SK-N-SH (cell line): Measurements from ENCODE around the gene CPAMD8. TPM values are rescaled to one million over a fixed set of nuclear protein-coding genes. Genes with fewer than 3 reads are reported as not detected.

ENCODE experiments used
- CTCF ChIA-PET: fragments of 300-600, 350-600 bp; formaldehyde crosslinking; extraction: SDS; loops from one replicate; lab custom pipeline; 2021; lab: Yijun Ruan, JAX
- POLR2A ChIA-PET: fragments of 350-600 bp; sonication (Branson Sonifier 250); formaldehyde crosslinking; extraction: SDS; loops from one replicate; lab custom pipeline; 2020; ENCODE audit warnings: antibody characterized with exemption, inconsistent platforms; lab: Yijun Ruan, JAX
- DNase-seq: peaks from one replicate; pipeline ENCODE4 v3.0.0; 2012
- H2AFZ ChIP-seq: fragments of 200-600 bp; sonication (generic); 2 replicates; pipeline ENCODE4 v1.8.1; 2016; ENCODE audit warnings: antibody characterized with exemption, mild to moderate bottlenecking, low read depth
- H3F3A ChIP-seq: fragments of 200-600 bp; sonication (generic); replicated peaks from 2 replicates; pipeline ENCODE3; 2016; ENCODE audit warnings: antibody characterized with exemption, mild to moderate bottlenecking; ENCODE audit not compliant: insufficient read depth
- H3K27ac ChIP-seq, 2 experiments: fragments of 200-500 bp in 1 of 2; fragments of 200-600 bp in 1 of 2; sonication (Bioruptor generic) in 1 of 2; sonication (generic), shearing (Covaris generic) in 1 of 2; 2 replicates each; pipeline versions ENCODE4 v1.5.1 to v1.6.1; 2014 to 2016; ENCODE audit warnings: low read depth in 2 of 2, inconsistent platforms in 1 of 2, low read length in 1 of 2, mild to moderate bottlenecking in 1 of 2, mixed read lengths in 1 of 2
- H3K27me3 ChIP-seq: fragments of 200-600 bp; sonication (generic), shearing (Covaris generic); 2 replicates; pipeline ENCODE4 v1.6.1; 2016; ENCODE audit warnings: mixed run types; ENCODE audit not compliant: insufficient read depth
- H3K36me3 ChIP-seq, 2 experiments: fragments of 200-500 bp in 1 of 2; fragments of 200-600 bp in 1 of 2; sonication (Bioruptor generic) in 1 of 2; sonication (generic) in 1 of 2; replicated peaks in 1 of 2; 2 replicates each; pipeline versions ENCODE3 to v1.5.1; 2014 to 2016; ENCODE audit warnings: low read length in 1 of 2, mild to moderate bottlenecking in 1 of 2; ENCODE audit not compliant: insufficient read depth in 2 of 2, control insufficient read depth in 1 of 2
- H3K4me1 ChIP-seq, 2 experiments: fragments of 200-500 bp in 1 of 2; fragments of 200-600 bp in 1 of 2; sonication (Bioruptor generic) in 1 of 2; sonication (generic), shearing (Covaris generic) in 1 of 2; 2 replicates each; pipeline versions ENCODE4 v1.5.1 to v1.6.1; 2014 to 2016; ENCODE audit warnings: low read depth in 1 of 2, low read length in 1 of 2, mixed run types in 1 of 2; ENCODE audit not compliant: insufficient read depth in 2 of 2, control insufficient read depth in 1 of 2
- H3K4me2 ChIP-seq: fragments of 200-600 bp; sonication (generic), shearing (Covaris generic); 2 replicates; pipeline ENCODE4 v1.6.1; 2017; ENCODE audit warnings: mixed run types
- H3K4me3 ChIP-seq, 2 experiments: fragments of 200-500 bp in 1 of 2; fragments of 200-600 bp in 1 of 2; sonication (Bioruptor generic) in 1 of 2; sonication (generic), shearing (Covaris generic) in 1 of 2; 2 replicates each; pipeline versions ENCODE4 v1.5.1 to v1.8.1; 2014 to 2016; ENCODE audit warnings: low read depth in 2 of 2, inconsistent platforms in 1 of 2, low read length in 1 of 2, mild to moderate bottlenecking in 1 of 2, mixed read lengths in 1 of 2, moderate library complexity in 1 of 2
- H3K79me2 ChIP-seq: fragments of 200-600 bp; sonication (generic); 2 replicates; pipeline ENCODE4 v1.8.1; 2017; ENCODE audit warnings: mild to moderate bottlenecking; ENCODE audit not compliant: insufficient read depth
- H3K9ac ChIP-seq: fragments of 200-600 bp; sonication (generic); 2 replicates; pipeline ENCODE4 v1.6.1; 2017; ENCODE audit warnings: mixed run types
- H3K9me2 ChIP-seq: fragments of 200-600 bp; sonication (generic); 2 replicates; pipeline ENCODE4 v1.6.1; 2017; ENCODE audit warnings: mixed run types
- H3K9me3 ChIP-seq: fragments of 200-600 bp; sonication (generic); 2 replicates; pipeline ENCODE4 v1.6.1; 2017; ENCODE audit warnings: mixed run types, mild to moderate bottlenecking, moderate library complexity
- H4K20me1 ChIP-seq: fragments of 200-600 bp; sonication (generic); 2 replicates; pipeline ENCODE4 v1.6.1; 2017; ENCODE audit warnings: mild to moderate bottlenecking, mixed run types; ENCODE audit not compliant: insufficient read depth
- CHD2 ChIP-seq: fragments of 150-350 bp; IDR thresholded peaks from 2 replicates; pipeline ENCODE4 v1.6.1; 2018; ENCODE audit warnings: low read length; ENCODE audit not compliant: partially characterized antibody
- ELF1 ChIP-seq: IDR thresholded peaks from 2 replicates; pipeline ENCODE4 v1.4.0; 2012
- EZH2phosphoT487 ChIP-seq: fragments of 200-600 bp; sonication (generic); IDR thresholded peaks from 2 replicates; pipeline ENCODE4 v1.6.1; 2017; ENCODE audit warnings: low read depth, mixed run types, mild to moderate bottlenecking, antibody characterized with exemption, moderate library complexity, borderline replicate concordance
- FOSL2 ChIP-seq: IDR thresholded peaks from 2 replicates; pipeline ENCODE4 v1.4.0; 2012; ENCODE audit warnings: low read depth, mild to moderate bottlenecking, moderate library complexity, borderline replicate concordance
- GATA2 ChIP-seq: sonication (generic); formaldehyde crosslinking; IDR thresholded peaks from 2 replicates; pipeline ENCODE4 v1.5.0; 2020; ENCODE audit warnings: mild to moderate bottlenecking, missing genetic modification reagents
- MAX ChIP-seq: IDR thresholded peaks from 2 replicates; pipeline ENCODE4 v1.4.0; 2012; ENCODE audit warnings: low read depth
- NFIC ChIP-seq: IDR thresholded peaks from 2 replicates; pipeline ENCODE4 v1.4.0; 2012; ENCODE audit warnings: borderline replicate concordance
- PBX3 ChIP-seq: IDR thresholded peaks from 2 replicates; pipeline ENCODE4; 2012
- POLR2AphosphoS5 ChIP-seq: IDR thresholded peaks from 2 replicates; pipeline ENCODE4 v1.6.1; 2012; ENCODE audit warnings: low read depth, low read length
- RAD21 ChIP-seq: IDR thresholded peaks from 2 replicates; pipeline ENCODE4 v1.6.1; 2012; ENCODE audit warnings: mild to moderate bottlenecking, low read length
- SMC3 ChIP-seq: IDR thresholded peaks from 2 replicates; pipeline ENCODE4 v1.6.1; 2012; ENCODE audit warnings: low read depth, low read length, improper control_type of control experiment
- TAF1 ChIP-seq: IDR thresholded peaks from 2 replicates; pipeline ENCODE4 v1.6.1; 2012; ENCODE audit warnings: low read depth, mild to moderate bottlenecking, low read length, moderate library complexity, borderline replicate concordance
- TEAD4 ChIP-seq: IDR thresholded peaks from 2 replicates; pipeline ENCODE4 v1.4.0; 2012; ENCODE audit warnings: mild to moderate bottlenecking, borderline replicate concordance; ENCODE audit not compliant: insufficient read depth
- YY1 ChIP-seq: IDR thresholded peaks from 2 replicates; pipeline ENCODE4 v1.4.0; 2012; ENCODE audit warnings: low read depth, mild to moderate bottlenecking
- WGBS: methylation state at CpG from one replicate; pipeline ENCODE4 v1.1.6; 2017; ENCODE audit warnings: low lambda C conversion rate; 5-methylcytosine and 5-hydroxymethylcytosine counted together
- polyA plus RNA-seq, 3 experiments: library from polyadenylated mRNA; depleted of rRNA; stranded (reverse); fragments of >200 nt; gene quantifications; 2 replicates each; pipeline ENCODE4 v1.2.3, GENCODE V29; 2012

CPAMD8 gene
- polyA plus RNA-seq, 1 of the 3 experiments (the other 2 are of a cell fraction) = 1.2 TPM

- Histone ChIP-seq H3K4me2 (no peak overlapping the region), H3K9me2 (no peaks in the 10 kb centered on the region), H4K20me1 (no peaks in the 10 kb centered on the region), H3K27me3 (peaks cover 40% of the 10 kb centered on the region), H2AFZ (no peak overlapping the region), H3K9ac (no peak overlapping the region), H3K4me1 (no peaks in the 10 kb centered on the region), H3F3A (no peaks in the 10 kb centered on the region), H3K9me3 (no peaks in the 10 kb centered on the region), H3K27ac (no peak overlapping the region), H3K4me3 (no peak overlapping the region), H3K79me2 (no peaks in the 10 kb centered on the region), H3K36me3 (no peaks in the 10 kb centered on the region)
- TF ChIP-seq CHD2 (no peak), TEAD4 (no peak), SMC3 (no peak), GATA2 (no peak), PBX3 (no peak), MAX (no peak), YY1 (no peak)
- POLR2A ChIA-PET = no interaction called here
- DNase-seq = no peak
- CTCF ChIA-PET = no interaction called here
- WGBS = 45% methylated on average over 3 of the region's 3 CpGs
These were observed 2.8 kb downstream of the CPAMD8 start for GRCh38 chr19:17023805-17024204.

DNA sequence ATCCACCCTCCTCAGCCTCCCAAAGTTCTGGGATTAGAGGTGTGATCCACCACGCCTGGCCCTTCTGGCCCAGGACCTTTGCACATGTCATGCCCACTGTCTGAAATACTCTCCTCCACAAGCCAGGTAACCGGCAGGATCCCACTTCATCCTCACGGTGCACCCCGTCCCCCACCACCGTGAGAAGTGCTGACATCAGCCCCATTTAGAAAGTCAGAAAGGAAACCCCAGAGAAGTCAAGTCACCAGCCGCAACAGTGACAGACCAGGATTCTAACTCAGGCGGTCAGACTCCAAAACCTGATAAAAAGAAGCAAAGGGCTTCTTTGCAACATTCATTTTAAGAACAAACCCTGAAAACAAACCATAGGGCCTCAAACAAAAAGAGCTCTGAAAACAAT lies 3.9 kb downstream of the CPAMD8 start:
- POLR2A ChIA-PET = no interaction called here
- peaks cover 34% of the 10 kb centered on the region for H3K27me3 ChIP-seq
- H3K36me3 ChIP-seq = no peaks in the 10 kb centered on the region
- H3K9ac ChIP-seq = no peak overlapping the region
- no peaks in the 10 kb centered on the region for H3F3A ChIP-seq
- H3K27ac ChIP-seq = no peak overlapping the region
- no peak overlapping the region for H3K4me3 ChIP-seq
- H3K79me2 ChIP-seq = no peaks in the 10 kb centered on the region
- no peaks in the 10 kb centered on the region for H3K9me2 ChIP-seq
- DNase-seq = no peak
- no peaks in the 10 kb centered on the region for H4K20me1 ChIP-seq
- WGBS = 37% methylated on average over 7 of the region's 7 CpGs
- no peaks in the 10 kb centered on the region for H3K4me1 ChIP-seq
- CTCF ChIA-PET = interaction anchor here (0.7 kb wide), 1 partner anchor 30 kb away, joined by 4 read pairs; no protein-coding TSS in a partner anchor
- H2AFZ ChIP-seq = no peak overlapping the region
- TF ChIP-seq TEAD4 (no peak), SMC3 (no peak), MAX (no peak), TAF1 (no peak), GATA2 (no peak), FOSL2 (no peak), EZH2phosphoT487 (no peak), ELF1 (no peak), NFIC (no peak), POLR2AphosphoS5 (no peak), RAD21 (no peak)
- no peak overlapping the region for H3K4me2 ChIP-seq
- no peaks in the 10 kb centered on the region for H3K9me3 ChIP-seq
